HG03025 (cell line): ENCODE data around the gene SEMA6A.

ENCODE experiments used
- ATAC-seq: cut with Tn5 transposase; IDR thresholded peaks from one replicate; pipeline ENCODE4 v1.9.1; 2021; ENCODE audit warnings: mild to moderate bottlenecking, moderate library complexity; ENCODE audit not compliant: unreplicated experiment, low FRiP score

Gene SEMA6A

DNA sequence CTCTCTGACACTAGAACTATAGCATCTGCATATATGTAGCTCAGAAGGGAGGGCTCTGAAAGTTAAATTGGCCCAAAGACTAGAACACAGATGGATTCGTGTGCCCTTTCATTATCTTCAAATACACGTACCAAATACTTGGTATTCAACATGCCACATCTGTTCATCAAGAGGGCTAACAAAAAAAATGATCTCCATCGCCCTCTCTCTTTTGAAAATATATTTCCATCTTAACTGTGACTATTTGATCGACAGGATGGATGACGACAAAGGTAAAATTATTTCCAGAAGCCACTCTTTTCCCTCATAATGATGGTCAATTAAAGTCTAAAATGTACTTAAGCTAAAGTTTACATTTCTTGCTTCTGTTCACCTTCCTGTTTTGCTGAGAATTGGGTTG is 77.0 kb downstream of the SEMA6A start:
- ATAC-seq = no peak

DNA sequence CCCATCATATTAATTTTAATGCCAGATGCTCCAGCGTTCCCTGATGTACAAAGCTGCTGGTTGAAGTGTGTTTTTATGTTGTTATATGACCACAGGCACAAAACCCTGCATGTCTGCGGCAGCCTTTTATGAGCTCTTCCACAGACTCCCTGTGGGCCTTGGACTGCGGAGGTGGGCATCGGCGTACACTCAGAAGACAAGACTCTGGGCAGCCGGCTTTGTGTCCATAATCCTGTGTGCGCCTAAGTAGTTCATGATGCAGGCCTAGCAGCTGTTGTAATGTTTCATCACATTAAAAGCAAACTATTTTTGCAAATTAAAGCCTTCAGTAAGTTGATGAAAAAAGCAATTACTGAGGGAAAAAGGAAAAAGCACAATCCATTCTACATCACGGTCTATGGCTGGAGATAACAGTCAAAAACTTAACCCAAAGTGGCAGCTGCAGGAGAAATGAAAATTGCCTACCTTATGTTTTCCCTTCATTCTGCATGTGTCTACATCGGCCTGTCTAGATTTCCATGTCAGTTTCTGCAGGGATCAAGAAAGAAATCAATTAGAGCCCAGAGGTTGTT is 78.8 kb downstream of the SEMA6A start:
- ATAC-seq = no peak

DNA sequence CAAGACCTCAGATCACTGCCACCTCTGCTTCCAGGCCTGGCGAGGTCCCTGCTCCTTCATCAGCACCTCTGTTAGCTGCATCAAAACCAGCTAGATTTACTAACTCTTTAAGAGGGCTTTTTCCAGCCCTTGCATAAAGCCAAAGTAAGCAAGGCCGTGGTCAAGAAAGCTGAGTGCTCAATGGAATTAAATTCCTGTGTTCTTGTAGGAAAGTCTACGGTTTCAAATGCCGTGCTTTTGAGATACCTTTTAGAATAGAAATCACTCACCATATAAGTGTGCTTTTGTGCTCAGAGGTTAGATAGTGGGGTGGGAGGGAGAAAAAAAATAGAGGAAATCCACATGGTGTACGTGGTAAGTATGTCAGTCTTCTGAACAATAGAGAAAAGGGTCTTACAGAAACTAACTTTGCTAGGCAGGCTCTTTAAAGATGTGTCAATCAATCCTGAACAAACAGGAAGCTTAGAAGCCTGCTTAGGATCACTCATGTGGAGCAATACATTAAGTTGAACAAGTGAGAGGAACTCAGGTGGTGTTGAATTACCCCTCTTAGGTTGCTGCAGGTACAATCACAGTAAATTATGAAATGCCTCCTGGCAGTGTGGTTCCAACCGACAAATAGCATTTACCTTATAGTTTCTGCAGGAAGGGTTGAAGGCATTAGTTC is 79.7 kb downstream of the SEMA6A start:
- ATAC-seq = no peak

DNA sequence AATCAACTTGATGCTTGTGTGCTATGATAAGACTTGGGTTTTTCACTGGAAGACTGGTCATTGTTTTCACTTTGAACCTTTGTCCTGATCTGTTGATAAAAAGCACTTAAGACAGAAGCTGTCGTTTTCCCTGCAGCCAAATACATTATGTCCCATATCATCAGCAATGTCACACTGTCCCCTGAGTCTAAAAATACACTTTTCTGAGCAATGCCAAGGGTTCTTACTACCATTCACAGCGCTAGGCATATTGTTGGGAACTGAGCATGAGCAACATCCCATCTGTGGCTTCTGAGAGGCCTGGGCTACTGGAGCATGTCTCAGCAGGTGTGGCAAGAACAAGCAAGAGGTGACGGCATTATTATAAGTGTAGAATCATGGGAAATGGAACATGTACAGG is 81.8 kb downstream of the SEMA6A start:
- ATAC-seq = no peak

DNA sequence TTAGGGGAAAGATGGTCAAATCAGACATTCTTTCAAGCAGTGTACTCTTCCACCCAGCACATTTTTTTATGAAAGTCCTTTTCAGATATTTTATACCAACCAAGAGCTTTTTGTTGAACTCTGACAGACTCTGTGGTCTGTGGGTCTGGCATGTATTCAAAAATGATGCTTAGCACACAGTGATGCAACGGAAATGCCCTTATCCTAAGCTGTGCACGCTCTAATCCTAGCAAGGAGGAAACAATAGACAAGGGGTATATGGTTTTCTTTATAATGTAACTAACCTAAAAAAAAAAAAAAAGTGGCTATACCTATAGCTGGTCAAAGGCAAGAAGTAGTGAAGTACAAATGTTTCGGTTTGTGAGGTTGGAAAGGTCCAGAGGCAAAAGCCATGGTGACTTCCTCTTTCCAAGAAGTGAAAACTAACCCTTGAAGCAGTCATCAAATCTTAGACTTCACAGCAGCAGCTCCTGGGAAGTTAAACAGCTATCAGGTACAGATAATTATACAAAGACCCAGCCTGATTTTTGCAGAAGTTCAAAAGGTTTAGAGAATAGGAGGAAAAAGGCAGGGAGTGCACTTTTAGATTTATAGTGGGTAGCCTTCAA is 82.5 kb downstream of the SEMA6A start:
- ATAC-seq = no peak

DNA sequence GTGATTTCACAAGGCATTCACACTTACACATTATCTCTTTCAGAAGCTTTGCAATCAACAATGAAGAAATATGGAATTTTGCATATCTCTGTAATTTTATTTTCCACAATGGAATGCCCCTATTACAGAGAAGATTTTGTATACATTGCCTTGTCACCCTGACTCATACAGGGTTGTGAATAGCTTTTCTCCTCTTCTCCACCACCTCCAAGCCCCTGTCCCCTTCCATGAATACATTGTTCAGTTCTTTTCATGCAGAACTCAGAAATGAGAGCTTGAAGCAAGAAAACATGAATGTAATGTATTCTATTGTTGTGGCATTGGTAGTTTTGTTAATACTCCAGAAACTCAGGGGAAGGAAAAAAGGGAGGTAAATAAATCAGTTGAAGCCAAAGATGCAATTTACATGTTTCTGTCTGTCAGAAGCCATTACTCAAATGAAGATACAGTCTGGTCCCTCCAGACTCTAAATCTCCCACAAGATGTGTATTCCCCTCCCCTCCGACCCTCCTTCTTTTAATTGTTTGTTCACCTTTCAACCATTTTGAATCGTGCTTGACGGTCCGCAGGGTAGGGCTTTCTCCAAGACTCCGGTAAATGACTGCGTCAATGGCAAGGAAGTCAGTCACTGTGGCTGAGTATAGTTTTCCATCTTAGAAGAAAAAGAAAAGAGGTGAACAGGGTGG is 86.1 kb downstream of the SEMA6A start:
- ATAC-seq = no peak

DNA sequence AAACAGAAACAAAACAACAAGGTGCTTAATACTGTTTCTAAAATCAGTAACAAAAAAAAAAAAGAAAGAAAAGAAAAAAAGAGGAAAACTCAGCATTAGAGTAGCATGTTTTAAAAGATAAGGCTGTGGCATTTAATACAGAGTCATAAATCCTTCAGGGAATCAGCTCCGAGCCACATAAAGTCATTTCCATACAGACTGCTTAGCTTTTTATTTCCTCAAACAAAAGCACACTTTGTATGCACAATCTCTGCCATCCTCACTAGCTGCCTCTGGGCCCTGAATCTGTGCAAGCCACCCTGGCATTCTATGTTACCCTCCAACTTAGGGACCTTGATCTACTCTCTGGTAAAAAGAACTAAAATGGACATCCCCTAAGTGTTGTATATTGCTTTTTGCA is 87.6 kb downstream of the SEMA6A start:
- ATAC-seq = no peak

DNA sequence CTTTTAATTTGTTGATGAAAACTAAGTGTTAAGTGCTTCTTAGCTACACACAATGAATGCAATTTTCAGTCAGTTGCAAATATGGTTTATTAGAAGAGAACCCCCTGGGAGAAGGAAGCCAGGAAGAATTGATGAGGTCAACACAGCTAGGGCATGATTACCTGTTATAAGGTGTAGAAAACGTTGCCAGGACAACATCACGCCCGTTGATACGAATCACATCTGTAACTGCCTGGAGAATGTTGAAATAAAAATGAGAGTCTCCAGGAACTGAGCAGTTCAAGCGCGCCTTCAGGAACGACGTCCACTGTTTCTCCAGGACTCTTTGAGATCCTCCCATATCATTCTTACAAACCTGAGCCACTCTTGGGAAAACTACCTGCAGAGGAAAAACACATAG is 88.0 kb downstream of the SEMA6A start:
- no peak for ATAC-seq

DNA sequence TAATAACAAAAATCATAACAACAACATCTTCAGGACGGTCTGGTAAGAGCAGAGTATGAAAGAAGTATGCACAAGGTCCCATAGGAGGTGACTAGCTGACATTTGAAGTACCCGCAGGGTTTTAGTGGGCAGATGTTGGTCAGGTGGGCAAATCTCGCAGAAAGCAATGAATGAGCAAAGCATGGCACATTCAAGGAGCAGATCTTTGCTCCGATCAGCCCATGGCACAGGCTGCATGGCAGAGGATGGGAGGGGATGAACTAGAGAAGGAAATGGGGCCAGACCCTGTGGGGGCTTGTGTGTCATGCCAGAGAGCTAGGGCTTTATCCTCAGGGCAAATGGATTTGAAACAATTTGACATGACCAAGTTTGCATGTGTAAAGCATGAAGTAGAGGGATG is 90.0 kb downstream of the SEMA6A start:
- ATAC-seq = no peak

DNA sequence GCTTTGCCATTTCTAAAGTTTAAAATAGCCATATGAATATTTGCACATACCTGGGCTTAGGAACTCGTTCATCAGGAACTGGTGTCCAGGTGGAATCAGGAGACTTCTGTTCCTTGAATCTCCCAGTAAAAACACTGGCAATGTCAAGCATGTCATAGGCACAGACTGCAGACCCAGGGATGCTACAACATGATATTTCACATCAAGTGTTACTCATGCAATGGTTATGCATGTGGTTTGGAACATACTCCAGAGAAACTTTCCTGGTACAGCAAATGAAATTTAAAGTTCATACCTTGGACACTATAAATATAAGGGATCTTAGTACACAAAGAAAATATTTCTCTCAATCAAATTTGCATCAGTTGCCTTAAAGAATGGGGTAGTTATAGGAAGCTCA is 92.2 kb downstream of the SEMA6A start:
- ATAC-seq = no peak

DNA sequence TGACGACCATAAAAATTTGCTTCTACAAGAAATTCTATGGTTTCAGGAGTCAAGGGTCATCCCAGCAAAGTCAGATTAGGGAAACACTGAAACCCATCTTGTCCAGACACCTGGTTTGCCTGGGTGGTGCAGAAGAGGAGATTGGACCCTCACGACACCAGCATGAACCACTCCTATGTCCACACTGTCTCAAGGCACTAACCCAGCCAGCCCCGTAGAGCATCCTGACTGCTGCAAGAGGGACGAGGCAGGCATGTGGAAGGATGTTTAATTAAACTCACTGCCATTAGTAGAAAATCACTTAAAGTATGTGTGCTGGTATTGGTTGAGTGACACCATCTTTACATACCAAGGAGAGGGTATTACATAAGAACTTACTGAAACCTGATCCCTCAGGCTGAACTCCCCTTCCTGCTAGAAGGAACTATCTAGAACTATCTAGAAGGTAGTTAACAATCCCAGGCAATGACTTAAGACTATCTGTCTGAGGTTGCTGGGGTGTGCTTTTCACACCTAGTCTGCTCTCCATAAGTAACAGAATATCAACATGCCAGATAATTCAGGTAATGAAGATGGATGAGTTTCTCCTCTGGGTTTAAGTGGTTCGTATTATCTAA is 93.6 kb downstream of the SEMA6A start:
- no peak for ATAC-seq

DNA sequence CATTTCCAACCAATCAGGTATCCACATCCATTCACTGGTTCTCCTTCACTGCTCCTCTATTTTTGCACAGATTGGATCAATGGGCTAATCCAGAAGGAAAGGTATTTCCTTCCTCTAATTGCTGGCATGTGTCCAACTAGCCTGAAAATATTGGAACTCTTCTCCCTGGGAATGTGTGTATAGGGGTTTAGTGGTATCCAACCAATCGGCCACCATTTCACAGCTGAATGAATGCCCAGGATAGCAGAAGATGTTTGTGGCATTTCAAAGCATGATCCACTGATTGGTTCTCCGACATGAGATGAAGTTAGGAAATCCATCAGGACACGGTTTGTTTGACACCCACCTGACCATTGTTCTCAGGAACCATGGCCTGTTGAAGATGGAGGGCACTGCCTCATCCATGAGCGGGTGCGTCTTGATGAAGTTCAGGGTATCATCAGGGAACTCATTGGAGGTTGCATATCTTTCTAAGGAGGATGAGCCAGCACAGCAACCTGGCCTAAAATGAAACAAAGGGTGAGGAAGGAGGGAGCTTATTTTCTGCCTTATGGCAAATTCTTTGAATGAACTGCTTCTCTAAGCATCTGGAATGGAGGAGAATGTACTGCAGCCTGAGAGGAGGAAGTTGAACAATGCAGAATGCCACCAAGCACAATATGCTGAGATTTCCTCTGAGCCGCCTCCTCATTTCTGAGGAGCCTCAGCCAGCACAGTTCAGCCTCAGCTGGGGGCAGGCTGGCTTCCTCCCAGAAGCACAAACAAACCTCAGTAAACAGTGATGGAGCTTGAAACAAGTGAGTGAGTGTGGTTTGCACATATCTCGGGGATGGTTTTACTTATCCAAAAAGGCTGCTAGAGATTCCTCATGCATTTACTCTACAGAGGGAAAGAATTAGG is 94.6 kb downstream of the SEMA6A start:
- ATAC-seq = no peak

DNA sequence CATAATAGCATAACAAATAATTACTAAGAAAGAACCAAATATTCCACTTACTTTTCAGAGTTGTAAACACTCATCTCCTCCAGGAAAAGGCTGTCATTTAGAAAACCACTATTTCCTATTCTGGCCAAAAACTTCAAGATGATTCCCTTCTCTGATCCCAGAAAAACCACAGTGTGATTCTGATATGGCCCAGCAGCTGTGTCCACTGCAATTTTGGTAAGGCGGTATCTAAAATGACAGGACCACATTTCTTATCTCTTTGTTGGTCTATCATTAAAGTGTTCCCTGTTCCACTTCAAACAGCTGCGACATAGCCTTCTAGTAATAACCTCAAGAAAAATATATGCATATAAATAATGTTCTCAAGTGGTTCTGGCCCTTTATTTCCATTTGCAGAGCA is 96.1 kb downstream of the SEMA6A start:
- no peak for ATAC-seq

DNA sequence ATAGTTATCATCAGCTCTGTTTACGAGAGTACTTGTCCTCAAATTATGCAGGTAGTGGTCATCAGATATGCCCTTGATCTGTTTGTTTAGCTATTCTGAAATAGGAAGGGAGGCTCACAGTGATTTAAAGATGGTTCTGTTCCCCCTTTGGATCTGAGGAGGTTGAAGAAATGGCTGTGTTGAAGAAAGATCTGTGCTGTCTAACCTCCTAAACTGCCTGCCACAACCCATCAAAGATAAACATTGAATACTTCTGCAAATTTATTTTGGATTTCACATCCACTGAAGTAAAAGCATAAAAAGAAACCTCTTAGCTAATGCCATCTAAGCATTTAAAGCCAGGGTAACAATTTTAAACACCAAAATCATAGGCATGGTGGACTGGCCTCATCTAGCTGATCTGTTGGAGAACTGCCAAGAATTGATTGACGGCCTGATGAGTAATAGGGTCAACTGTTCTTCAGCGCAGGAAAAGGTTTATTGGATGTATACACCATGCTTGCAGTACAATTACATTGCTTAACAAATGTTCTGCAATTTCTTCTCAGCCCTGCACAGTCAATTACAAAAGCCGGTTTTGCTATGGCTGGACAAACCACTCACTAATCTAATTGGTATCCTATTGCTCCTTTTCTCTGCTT is 97.6 kb downstream of the SEMA6A start:
- ATAC-seq = no peak

DNA sequence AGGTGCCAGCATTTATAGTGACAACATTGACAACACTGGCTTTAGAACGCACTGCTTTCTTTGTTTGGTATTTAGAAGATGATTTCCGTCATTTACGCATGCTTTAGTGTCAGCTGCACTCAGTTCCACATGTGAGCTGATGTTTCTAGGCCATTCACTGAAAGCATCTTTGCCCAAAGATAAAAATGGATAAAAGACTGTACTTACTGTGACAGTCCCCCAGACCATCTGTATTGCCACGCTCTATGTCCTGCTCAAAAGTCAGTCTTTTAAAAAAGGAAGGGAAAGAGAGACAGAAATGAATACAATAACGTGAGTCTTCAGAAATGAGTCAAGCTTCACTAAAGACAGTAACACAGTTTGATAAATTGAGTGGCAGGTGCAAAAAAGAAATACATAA is 99.3 kb downstream of the SEMA6A start:
- no peak for ATAC-seq

DNA sequence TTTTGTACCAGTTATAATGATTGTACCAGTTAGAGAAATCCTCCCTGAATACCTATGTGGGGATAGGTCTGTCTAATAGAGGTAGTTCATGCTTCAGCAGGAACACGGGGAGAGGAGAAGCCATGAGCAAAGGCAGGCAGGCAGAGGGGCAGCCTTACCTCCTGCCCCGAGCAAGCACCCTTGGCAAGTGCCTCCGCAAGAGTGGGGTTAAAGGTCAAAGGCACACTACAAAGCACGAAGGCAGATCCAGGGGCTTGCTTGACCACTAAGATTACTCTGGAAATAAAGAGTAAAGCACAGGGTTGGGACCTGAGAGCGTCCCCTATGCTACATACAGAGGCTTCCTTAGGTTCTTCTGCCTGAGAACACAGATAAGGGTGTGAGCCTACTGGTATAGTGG is 100.9 kb downstream of the SEMA6A start:
- ATAC-seq = no peak

DNA sequence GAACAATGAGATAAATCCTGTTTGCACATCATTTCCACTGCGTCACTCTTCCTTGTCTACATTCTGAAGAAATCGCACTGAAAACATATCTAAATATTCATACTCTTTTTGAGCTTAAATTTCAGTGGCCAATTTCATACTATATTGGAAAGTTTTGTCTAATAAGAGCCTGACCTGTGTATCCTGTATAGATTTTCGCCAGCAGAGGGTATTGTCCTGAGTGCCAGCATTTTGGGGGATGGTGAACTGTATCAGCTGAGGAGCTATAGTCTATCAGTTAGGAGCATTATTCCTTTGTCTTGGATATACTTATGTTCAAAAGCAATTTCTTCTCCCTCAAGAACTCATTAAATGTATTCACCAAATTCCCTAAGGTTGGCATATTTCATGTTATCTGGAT is 102.3 kb downstream of the SEMA6A start:
- ATAC-seq = no peak

DNA sequence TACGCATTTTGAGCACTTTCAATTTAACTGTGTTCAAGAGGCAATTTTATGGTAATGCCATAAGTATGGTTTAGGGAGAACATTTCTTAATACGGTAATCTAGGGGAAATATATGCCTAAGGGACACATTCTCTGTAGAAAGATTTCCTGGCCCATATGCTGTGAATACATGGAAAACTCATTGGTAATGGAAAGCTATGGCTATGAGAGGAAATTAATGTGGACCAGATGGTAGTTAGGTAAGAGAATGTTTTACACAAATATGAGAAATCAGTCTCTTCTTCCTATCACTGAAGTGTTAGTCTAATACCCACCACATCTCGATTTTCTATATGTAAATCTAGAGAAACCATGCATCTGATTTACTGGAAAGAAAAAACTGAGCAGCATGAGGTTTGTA is 105.0 kb downstream of the SEMA6A start:
- no peak for ATAC-seq

DNA sequence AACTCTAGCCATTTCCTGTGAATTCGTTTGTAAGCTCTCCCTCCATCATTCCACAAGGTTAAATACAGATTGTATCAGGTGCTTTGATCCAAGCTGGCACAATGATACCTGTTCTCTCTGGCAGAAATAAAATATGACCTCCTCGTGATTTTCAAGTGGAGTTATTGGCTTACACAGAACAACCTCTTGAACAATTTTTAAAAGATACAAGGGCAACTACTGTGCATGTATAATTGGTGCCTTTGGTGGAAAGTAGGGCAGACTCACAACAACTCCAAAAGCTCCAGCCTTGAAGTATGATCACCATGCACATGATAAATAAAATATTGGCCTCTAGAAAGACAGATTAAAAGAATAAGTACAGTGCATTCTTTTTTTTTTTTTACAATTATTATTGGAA is 106.0 kb downstream of the SEMA6A start:
- ATAC-seq = no peak

DNA sequence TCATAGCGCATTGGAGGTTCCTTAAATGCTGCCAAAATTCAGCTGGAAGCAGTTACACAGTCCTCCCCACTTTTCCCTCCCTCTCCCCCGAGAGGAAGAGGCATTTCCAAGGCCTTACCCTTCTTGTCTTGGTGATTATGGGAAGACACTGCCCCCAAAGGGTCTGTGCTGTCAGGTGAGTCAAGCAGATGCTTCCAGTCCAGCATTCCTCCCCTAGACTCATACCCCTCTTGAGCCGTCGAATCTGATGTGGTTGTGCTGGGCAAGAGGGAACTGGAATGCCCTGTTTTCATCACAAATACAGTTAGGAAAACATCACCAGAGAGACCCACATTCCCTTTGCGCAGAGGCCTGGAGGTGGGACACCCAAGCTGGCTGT is 107.2 kb downstream of the SEMA6A start:
- no peak for ATAC-seq
